Keratinocyte (primary cell): ENCODE measurements around the gene SHROOM3. TPM values are rescaled to one million over a fixed set of nuclear protein-coding genes. Genes with fewer than 3 reads are reported as not detected.
A peak's percentile ranks its signal among the peaks of the same experiment; 100 is the strongest.

ENCODE experiments used
- DNase-seq: peaks from one replicate; pipeline ENCODE4 v3.0.0-alpha.2; 2011; ENCODE audit warnings: low read depth, missing footprints, low spot score
- FAIRE-seq: peaks from 2 replicates; lab custom pipeline; 2011; peaks lifted over from hg19 to GRCh38; lab: Jason Lieb, UNC
- H2AFZ ChIP-seq: 2 replicates; pipeline ENCODE4 v1.6.0; 2012; ENCODE audit warnings: low read length, control low read depth, inconsistent platforms; ENCODE audit not compliant: control insufficient read depth
- H3K27ac ChIP-seq: 2 replicates; pipeline ENCODE4 v1.5.1; 2011; ENCODE audit warnings: low read length; ENCODE audit not compliant: control insufficient read depth, insufficient read depth
- H3K27me3 ChIP-seq: 3 replicates; pipeline ENCODE4 v1.6.0; 2011; ENCODE audit warnings: low read length; ENCODE audit not compliant: control insufficient read depth, insufficient read depth; ENCODE audit errors: extremely low read depth
- H3K36me3 ChIP-seq, 2 experiments: 2 replicates in 1 of 2; 3 replicates in 1 of 2; pipeline ENCODE4 v1.5.1; 2011; ENCODE audit warnings: low read length in 2 of 2, mild to moderate bottlenecking in 1 of 2; ENCODE audit not compliant: control insufficient read depth in 2 of 2, insufficient read depth in 2 of 2; ENCODE audit errors: extremely low read depth in 1 of 2
- H3K4me1 ChIP-seq: 3 replicates; pipeline ENCODE4 v1.5.1; 2011; ENCODE audit warnings: low read length; ENCODE audit not compliant: control insufficient read depth, insufficient read depth; ENCODE audit errors: extremely low read depth
- H3K4me2 ChIP-seq: 3 replicates; pipeline ENCODE4 v1.6.0; 2011; ENCODE audit warnings: low read depth, low read length; ENCODE audit not compliant: control insufficient read depth, insufficient read depth; ENCODE audit errors: extremely low read depth
- H3K4me3 ChIP-seq, 3 experiments: fragments of 200-600 bp in 1 of 3; sonication (generic) in 1 of 3; 2 replicates in 2 of 3; 3 replicates in 1 of 3; pipeline ENCODE4 v1.5.1; 2011 to 2016; ENCODE audit warnings: low read length in 3 of 3, mild to moderate bottlenecking in 3 of 3, control low read depth in 2 of 3, inconsistent platforms in 1 of 3, low read depth in 1 of 3, mixed read lengths in 1 of 3, mixed run types in 1 of 3, moderate library complexity in 1 of 3; ENCODE audit not compliant: control insufficient read depth in 2 of 3, insufficient read depth in 2 of 3; ENCODE audit errors: extremely low read depth in 1 of 3
- H3K79me2 ChIP-seq: 2 replicates; pipeline ENCODE4 v1.6.0; 2012; ENCODE audit warnings: low read length; ENCODE audit not compliant: control insufficient read depth, insufficient read depth
- H3K9ac ChIP-seq: 3 replicates; pipeline ENCODE4 v1.6.0; 2011; ENCODE audit warnings: low read length; ENCODE audit not compliant: control insufficient read depth, insufficient read depth; ENCODE audit errors: extremely low read depth
- H3K9me1 ChIP-seq: 3 replicates; pipeline ENCODE4 v1.6.0; 2011; ENCODE audit warnings: low read length; ENCODE audit not compliant: control insufficient read depth, insufficient read depth; ENCODE audit errors: extremely low read depth
- H3K9me3 ChIP-seq: 2 replicates; pipeline ENCODE4 v1.5.1; 2012; ENCODE audit warnings: low read depth, low read length; ENCODE audit not compliant: control insufficient read depth
- H4K20me1 ChIP-seq: 3 replicates; pipeline ENCODE4 v1.6.0; 2011; ENCODE audit warnings: low read length; ENCODE audit not compliant: control insufficient read depth, insufficient read depth; ENCODE audit errors: extremely low read depth
- CTCF ChIP-seq, 3 experiments: IDR thresholded peaks in 1 of 3; conservative IDR thresholded peaks in 1 of 3; optimal IDR thresholded peaks in 1 of 3; 2 replicates in 2 of 3; 3 replicates in 1 of 3; pipeline versions ENCODE3 to v1.5.1; 2011; ENCODE audit warnings: low read length in 3 of 3, mild to moderate bottlenecking in 3 of 3, moderate library complexity in 2 of 3, control low read depth in 1 of 3, inconsistent platforms in 1 of 3; ENCODE audit not compliant: insufficient read depth in 2 of 3; ENCODE audit errors: extremely low read depth in 1 of 3
- EZH2 ChIP-seq: IDR thresholded peaks from one replicate; pipeline ENCODE4 v1.6.1; 2012; ENCODE audit warnings: inconsistent platforms, mild to moderate bottlenecking, low read length, moderate library complexity
- dilution Hi-C: fragments of 300-500 bp; cut with MboI; formaldehyde crosslinking; loops from one replicate; pipeline ENCODE4 v1.7.0; 2020; ENCODE audit warnings: low sequenced_read_pairs; ENCODE audit not compliant: extremely low pct_ligation_motif_present
- polyA plus RNA-seq, 5 experiments: library from polyadenylated mRNA; depleted of rRNA in 3 of 5; stranded (reverse) in 3 of 5; stranded (forward) in 1 of 5; unstranded in 1 of 5; fragments of >200 nt; gene quantifications; 1 replicate in 1 of 5; 2 replicates in 3 of 5; 3 replicates in 1 of 5; pipeline versions ENCODE4 v1.2.1 to v1.2.3, GENCODE V29; 2011 to 2012; ENCODE audit warnings: missing spikeins in 2 of 5, low read depth in 1 of 5, low replicate concordance in 1 of 5

Gene SHROOM3
- polyA plus RNA-seq, 1 donor (not counting 4 experiments of a cell fraction or from before 2014, with no cell fraction given): 4.9 TPM

GRCh38 chr4:76504613-76505465 lies 69.8 kb downstream of the SHROOM3 start:
- no peaks in the 10 kb centered on the region for H3K9me3 ChIP-seq
- TF ChIP-seq EZH2 (no peak), CTCF (optimal IDR thresholded peaks at IDR 0.05 in 1 of 3, IDR thresholded peaks at IDR 0.05 in 1 of 3, conservative IDR thresholded peaks at IDR 0.05 in 1 of 3; ENCODE audit: extremely low read depth in 1 of 3, insufficient read depth in 2 of 3, low read length in 3 of 3) (peak in 2 of 3 experiments; percentile 33 to 45)
- FAIRE-seq (peak; percentile 64), DNase-seq (no peak)
- no peaks in the 10 kb centered on the region for H3K4me1 ChIP-seq
- no peaks in the 10 kb centered on the region for H4K20me1 ChIP-seq
- H3K27me3 ChIP-seq: peaks cover 6% of the 10 kb centered on the region
- H3K9ac ChIP-seq: no peak overlapping the region
- no peak overlapping the region for H3K4me3 ChIP-seq
- no peak overlapping the region for H3K4me2 ChIP-seq
- H3K27ac ChIP-seq: no peak overlapping the region
- H2AFZ ChIP-seq: no peak overlapping the region
- H3K9me1 ChIP-seq: no peaks in the 10 kb centered on the region
- dilution Hi-C loops: loop anchor here (25.0 kb wide), 1 partner anchor 318 kb away; no protein-coding TSS in a partner anchor
- no peaks in the 10 kb centered on the region for H3K79me2 ChIP-seq
- no peaks in the 10 kb centered on the region for H3K36me3 ChIP-seq

- Histone ChIP-seq H3K79me2 (no peaks in the 10 kb centered on the region), H3K4me3 (no peak overlapping the region), H4K20me1 (no peaks in the 10 kb centered on the region)
Observed at GRCh38 chr4:76511947-76512346, 76.9 kb downstream of the SHROOM3 start.

More at GRCh38 chr4:76511947-76512346, 76.9 kb downstream of the SHROOM3 start:
- Histone ChIP-seq H2AFZ (no peak overlapping the region), H3K9me3 (no peaks in the 10 kb centered on the region), H3K4me1 (no peaks in the 10 kb centered on the region), H3K9me1 (no peaks in the 10 kb centered on the region), H3K4me2 (no peak overlapping the region), H3K36me3 (no peaks in the 10 kb centered on the region), H3K27ac (no peak overlapping the region), H3K27me3 (no peaks in the 10 kb centered on the region), H3K9ac (no peak overlapping the region)
- DNase-seq (no peak), FAIRE-seq (no peak)
- TF ChIP-seq CTCF (optimal IDR thresholded peaks at IDR 0.05 in 1 of 3, IDR thresholded peaks at IDR 0.05 in 1 of 3, conservative IDR thresholded peaks at IDR 0.05 in 1 of 3; ENCODE audit: extremely low read depth in 1 of 3, insufficient read depth in 2 of 3, low read length in 3 of 3): no peak
- TF ChIP-seq EZH2: no peak
- dilution Hi-C loops: loop anchor here (25.0 kb wide), 1 partner anchor 325 kb away; no protein-coding TSS in a partner anchor
